Heart left ventricle (tissue), 16 donors: ENCODE measurements around the gene SNX20. TPM values are rescaled to one million over a fixed set of nuclear protein-coding genes. Genes with fewer than 3 reads are reported as not detected.

Experiments
- ATAC-seq, 4 donors: fragments of 200-7000 bp; cut with Tn5 transposase; one replicate each; pipeline ENCODE4 v1.9.1; 2020 to 2022; ENCODE audit warnings: moderate library complexity in 4 of 4, mild to moderate bottlenecking in 3 of 4, moderate number of reproducible peaks in 1 of 4
- DNase-seq, 5 donors: peaks; one replicate each; pipeline ENCODE4 v3.0.0-alpha.2; 2020
- H3K27ac ChIP-seq, 12 donors: fragments of 200-600 bp; sonication (generic) in 4 of 12; one replicate each; pipeline versions ENCODE4 v1.5.0 to v1.8.0; 2016 to 2022; ENCODE audit warnings: mild to moderate bottlenecking in 2 of 12
- H3K27me3 ChIP-seq, 9 donors: fragments of 200-600 bp; sonication (generic) in 2 of 9; one replicate each; pipeline versions ENCODE4 v1.5.1 to v1.8.0; 2016 to 2022; ENCODE audit warnings: mild to moderate bottlenecking in 3 of 9
- H3K36me3 ChIP-seq, 9 donors: fragments of 200-600 bp; sonication (generic) in 2 of 9; one replicate each; pipeline versions ENCODE4 v1.5.0 to v1.8.0; 2018 to 2022; ENCODE audit warnings: mild to moderate bottlenecking in 2 of 9
- H3K4me1 ChIP-seq, 12 donors: fragments of 200-600 bp; sonication (generic) in 4 of 12; one replicate each; pipeline versions ENCODE4 v1.5.0 to v1.8.0; 2016 to 2022; ENCODE audit warnings: mild to moderate bottlenecking in 3 of 12
- H3K4me3 ChIP-seq, 12 donors: fragments of 200-600 bp; sonication (generic) in 4 of 12; one replicate each; pipeline versions ENCODE4 v1.5.0 to v1.8.0; 2017 to 2022; ENCODE audit warnings: mild to moderate bottlenecking in 9 of 12, moderate library complexity in 4 of 12
- H3K9me3 ChIP-seq, 12 donors: fragments of 200-600 bp; sonication (generic) in 4 of 12; one replicate each; pipeline versions ENCODE4 v1.5.0 to v1.8.0; 2016 to 2022; ENCODE audit warnings: mild to moderate bottlenecking in 1 of 12
- POLR2A ChIP-seq, 2 donors: fragments of 450-650 bp; IDR thresholded peaks; one replicate each; pipeline ENCODE4 v1.6.1; 2017; ENCODE audit warnings: antibody characterized with exemption in 2 of 2, mild to moderate bottlenecking in 2 of 2, moderate library complexity in 2 of 2
- WGBS, 4 donors: extraction: QIAGEN DNeasy Blood & Tissue Kit in 2 of 4; methylation state at CpG; one replicate each; pipeline versions ENCODE4 v1.1.5 to v1.1.7; 2013 to 2018; 5-methylcytosine and 5-hydroxymethylcytosine counted together
- intact Hi-C, 10 donors: fragments of 100-400 bp; cut with DNase I; formaldehyde crosslinking; loops; one replicate each; pipeline versions ENCODE4 v1.11.1 to v1.14.2; 2022
- polyA plus RNA-seq, 2 donors: library from polyadenylated mRNA; stranded (reverse); fragments of 200-250 nt; gene quantifications; one replicate each; pipeline ENCODE4 v1.2.3, GENCODE V29; 2013
- total RNA-seq, 9 donors: library from RNA; depleted of rRNA in 2 of 9; stranded (reverse); fragments of >200 nt in 2 of 9; fragmentation: NEBNext Ultra II Directional in 3 of 9; extraction: Animal tissue kit (Norgen Biotek cat#: 25700) in 3 of 9; gene quantifications; one replicate each; pipeline versions ENCODE4 v1.1.0 to v1.2.4, GENCODE V29; 2016 to 2023
- TF ChIP-seq, protein P1 (sequence below), 12 donors: fragments of 200-600 bp; sonication (generic) in 4 of 12; IDR thresholded peaks; one replicate each; pipeline versions ENCODE4 v1.5.0 to v1.8.0; 2018 to 2022; ENCODE audit warnings: antibody characterized with exemption in 12 of 12, mild to moderate bottlenecking in 5 of 12
- donor health status: ischemic (EF 13 %, LVEDD 7.1; RV severe dilation, severe dysfunction).
- donor health status: healthy with polysubstance abuse.
- donor health status: DM: no; HTN: yes; CAD: no.
- donor health status: DM: no; HTN: no; CAD: no.
- donor health status: ischemic (EF 25% LVEDD 6.9; RV normal size, moderate dysfunction).
- donor health status: ischemic (EF 25% LVEDD 5.7; RV mildly dilated, moderate dysfunction).
- donor health status: healthy.
- donor health status: DM: yes; HTN: yes; CAD: no.
- donor health status: ischemic (EF 35%, LVEDD 5.7; RV mildly dilated, moderate dysfunction).
- donor health status: nonischemic (EF 11% LVEDD 7.7; RV severe dilation, severe dysfunction).
- donor health status: DM: yes; HTN: yes; CAD: no.
- donor health status: PGD.
- donor health status: ischemic (EF 29% LVEDD 5.4; RV normal size, mild dysfunction).
- donor health status: nonischemic (EF 23%, LVEDD 6.1; RV moderate dilation, normal function).

SNX20 gene
- total and polyA plus RNA-seq, 11 donors = 0.27 to 11.9 (median 0.64) TPM

DNA sequence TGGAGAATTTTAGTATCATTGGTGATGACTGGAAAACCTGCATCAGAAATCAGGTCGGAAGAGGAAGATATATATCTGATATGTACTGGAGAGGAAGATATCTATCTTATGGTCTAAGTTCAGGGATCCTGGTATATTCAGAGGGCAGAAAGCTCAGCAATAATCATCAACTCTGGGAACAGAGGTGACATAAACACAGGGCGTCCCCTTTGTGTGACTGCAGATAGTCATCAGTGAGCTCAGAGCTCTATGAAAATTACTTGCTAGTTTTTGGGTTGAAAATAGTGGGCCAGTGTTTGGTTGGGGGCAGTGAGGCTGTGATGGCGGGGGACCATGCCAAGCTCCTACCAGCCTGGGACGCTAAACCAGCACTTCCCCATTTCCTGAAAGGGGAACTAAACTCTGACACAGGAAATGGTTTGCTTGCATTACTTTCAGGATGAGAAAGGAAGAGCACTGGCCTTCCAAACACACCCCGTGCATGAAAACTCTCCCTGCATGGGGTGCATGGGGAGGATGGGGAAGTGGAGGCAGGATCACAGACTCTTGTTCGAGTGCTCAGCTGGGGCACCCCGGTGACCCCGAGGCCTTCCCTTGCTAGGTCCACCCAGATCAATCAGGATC, 28.1 kb upstream of the SNX20 start:
- TF ChIP-seq, protein P1, sequence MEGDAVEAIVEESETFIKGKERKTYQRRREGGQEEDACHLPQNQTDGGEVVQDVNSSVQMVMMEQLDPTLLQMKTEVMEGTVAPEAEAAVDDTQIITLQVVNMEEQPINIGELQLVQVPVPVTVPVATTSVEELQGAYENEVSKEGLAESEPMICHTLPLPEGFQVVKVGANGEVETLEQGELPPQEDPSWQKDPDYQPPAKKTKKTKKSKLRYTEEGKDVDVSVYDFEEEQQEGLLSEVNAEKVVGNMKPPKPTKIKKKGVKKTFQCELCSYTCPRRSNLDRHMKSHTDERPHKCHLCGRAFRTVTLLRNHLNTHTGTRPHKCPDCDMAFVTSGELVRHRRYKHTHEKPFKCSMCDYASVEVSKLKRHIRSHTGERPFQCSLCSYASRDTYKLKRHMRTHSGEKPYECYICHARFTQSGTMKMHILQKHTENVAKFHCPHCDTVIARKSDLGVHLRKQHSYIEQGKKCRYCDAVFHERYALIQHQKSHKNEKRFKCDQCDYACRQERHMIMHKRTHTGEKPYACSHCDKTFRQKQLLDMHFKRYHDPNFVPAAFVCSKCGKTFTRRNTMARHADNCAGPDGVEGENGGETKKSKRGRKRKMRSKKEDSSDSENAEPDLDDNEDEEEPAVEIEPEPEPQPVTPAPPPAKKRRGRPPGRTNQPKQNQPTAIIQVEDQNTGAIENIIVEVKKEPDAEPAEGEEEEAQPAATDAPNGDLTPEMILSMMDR (IDR thresholded peaks at IDR 0.05) = no peak
- TF ChIP-seq POLR2A (IDR thresholded peaks at IDR 0.05) = no peak
- H3K9me3 ChIP-seq = peaks cover 0 to 14% (median 8%) of the 10 kb centered on the region in 12 donors
- DNase-seq (peak in 1 of 5 donors; percentile 38), ATAC-seq (peak in 3 of 4 donors; percentile 26 to 42 (median 28))
- peaks cover 0 to 33% (median 0%) of the 10 kb centered on the region in 9 donors for H3K36me3 ChIP-seq
- H3K27me3 ChIP-seq = no peaks in the 10 kb centered on the region
- peak overlapping the region in 1 of 12 donors; percentile 85 for H3K27ac ChIP-seq
- intact Hi-C loops = no loop called here
- WGBS, 4 donors = 68 to 70% (median 69%) methylated on average over 8 of the region's 8 CpGs
- H3K4me1 ChIP-seq = peaks cover 0 to 72% (median 5%) of the 10 kb centered on the region in 12 donors
- H3K4me3 ChIP-seq = no peak overlapping the region

DNA sequence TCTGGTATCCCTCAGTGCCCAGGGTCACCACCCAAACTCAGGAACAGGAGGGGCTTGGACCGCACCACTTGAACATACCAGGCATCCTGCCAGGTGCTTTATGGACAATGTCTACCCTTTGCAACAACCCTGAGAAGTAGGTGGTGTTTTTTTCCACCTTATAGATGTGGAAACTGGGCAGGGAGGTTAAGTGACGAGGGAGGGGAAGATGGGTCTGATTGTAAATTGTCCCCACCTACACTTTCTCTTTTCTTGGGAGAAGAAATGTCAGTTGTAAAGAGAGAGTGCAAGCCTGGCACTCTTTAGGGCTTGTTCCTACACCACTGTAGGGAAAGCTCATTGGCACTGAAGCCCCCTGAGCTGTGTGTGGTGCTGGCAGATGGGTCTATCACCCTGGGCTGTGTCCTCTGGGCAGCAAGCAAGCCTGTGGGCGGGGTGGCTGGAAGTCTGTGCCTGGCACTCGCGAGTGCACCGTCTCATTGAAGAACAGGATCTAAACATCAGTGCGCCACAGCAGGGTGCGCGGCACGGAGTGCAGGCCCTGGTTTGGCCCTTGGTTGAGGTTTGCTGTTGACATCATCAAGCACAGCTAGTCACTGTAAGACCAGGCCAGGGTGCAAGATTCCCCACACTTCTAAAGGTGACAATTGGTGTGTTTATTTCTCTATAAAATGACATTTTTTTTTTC, 27.4 kb upstream of the SNX20 start:
- 80 to 86% (median 85%) methylated on average over 10 of the region's 10 CpGs for WGBS, 4 donors
- DNase-seq (peak in 1 of 5 donors; percentile 43), ATAC-seq (peak in 1 of 4 donors; percentile 21)
- Histone ChIP-seq H3K27ac (peak overlapping the region in 1 of 12 donors; percentile 85), H3K9me3 (peaks cover 0 to 20% (median 13%) of the 10 kb centered on the region in 12 donors), H3K4me3 (no peak overlapping the region), H3K36me3 (peaks cover 0 to 33% (median 0%) of the 10 kb centered on the region in 9 donors), H3K27me3 (no peaks in the 10 kb centered on the region), H3K4me1 (peaks cover 0 to 65% (median 5%) of the 10 kb centered on the region in 12 donors)
- no peak for TF ChIP-seq POLR2A (IDR thresholded peaks at IDR 0.05)
- TF ChIP-seq, protein P1 (IDR thresholded peaks at IDR 0.05) = no peak
- intact Hi-C loops = no loop called here

DNA sequence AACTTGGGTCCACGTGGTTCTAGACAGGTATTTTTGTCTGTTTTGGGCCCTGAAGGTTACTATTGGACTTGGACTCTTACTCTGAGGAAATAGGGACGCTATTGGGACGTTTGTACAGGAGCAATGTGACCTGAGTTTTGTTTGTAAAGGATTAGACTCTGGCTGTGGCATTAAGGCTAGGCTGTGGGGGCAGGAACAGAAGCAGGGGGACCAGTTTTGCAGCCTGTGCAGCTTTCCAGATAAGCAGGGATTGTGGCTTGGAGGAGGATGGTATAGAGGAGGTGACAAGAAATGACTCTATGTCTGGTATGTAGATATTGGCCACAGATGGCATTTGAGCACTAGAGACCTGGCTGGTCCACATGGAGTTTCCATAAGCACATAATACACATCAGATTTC, 25.1 kb upstream of the SNX20 start:
- H3K27me3 ChIP-seq = no peaks in the 10 kb centered on the region
- intact Hi-C loops = no loop called here
- 62 to 77% (median 68%) methylated on average over 3 of the region's 3 CpGs for WGBS, 4 donors
- peaks cover 0 to 21% (median 13%) of the 10 kb centered on the region in 12 donors for H3K9me3 ChIP-seq
- ATAC-seq (no peak), DNase-seq (no peak)
- peaks cover 0 to 27% (median 0%) of the 10 kb centered on the region in 9 donors for H3K36me3 ChIP-seq
- H3K27ac ChIP-seq = no peak overlapping the region
- H3K4me3 ChIP-seq = no peak overlapping the region
- TF ChIP-seq, protein P1 (IDR thresholded peaks at IDR 0.05) = no peak
- no peak for TF ChIP-seq POLR2A (IDR thresholded peaks at IDR 0.05)
- peaks cover 0 to 46% (median under 1%) of the 10 kb centered on the region in 12 donors for H3K4me1 ChIP-seq

DNA sequence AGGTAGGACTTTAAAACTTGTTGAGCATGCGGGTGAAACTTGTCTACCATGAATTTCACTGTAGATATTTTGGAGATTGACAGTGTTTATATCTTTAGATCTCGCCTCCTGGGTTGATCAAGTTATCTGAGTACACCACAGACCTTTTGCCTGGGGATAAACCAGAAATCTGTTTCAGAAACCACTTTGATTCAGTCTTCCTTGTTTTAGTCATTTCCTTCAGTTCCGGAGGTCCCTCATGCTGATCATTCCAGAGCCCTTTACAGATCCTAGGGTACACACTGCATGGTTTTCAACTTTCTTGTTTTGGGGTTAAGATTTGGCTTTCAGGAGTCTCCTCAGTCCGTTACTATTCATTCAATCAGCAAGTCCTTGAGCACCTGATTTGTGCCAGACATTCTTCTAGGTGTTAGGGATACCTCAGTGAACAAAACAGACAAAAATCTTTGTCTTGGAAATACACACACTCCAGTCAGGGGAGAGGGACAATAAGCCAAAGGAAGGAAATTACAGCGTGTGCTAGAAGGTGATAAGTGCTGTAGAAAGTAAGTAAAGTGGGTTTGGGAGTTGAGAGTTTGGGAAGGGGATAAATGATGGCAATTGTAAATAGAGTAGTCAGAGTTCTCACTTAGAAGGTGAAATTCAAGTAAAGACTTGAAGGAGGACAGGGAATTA, 24.5 kb upstream of the SNX20 start:
- TF ChIP-seq, protein P1 (IDR thresholded peaks at IDR 0.05) = no peak
- no peak for TF ChIP-seq POLR2A (IDR thresholded peaks at IDR 0.05)
- intact Hi-C loops = no loop called here
- DNase-seq (no peak), ATAC-seq (no peak)
- Histone ChIP-seq H3K4me3 (no peak overlapping the region), H3K27me3 (no peaks in the 10 kb centered on the region), H3K36me3 (peaks cover 0 to 26% (median 0%) of the 10 kb centered on the region in 9 donors), H3K9me3 (peaks cover 0 to 21% (median 13%) of the 10 kb centered on the region in 12 donors), H3K27ac (no peak overlapping the region), H3K4me1 (peaks cover 0 to 43% (median 0%) of the 10 kb centered on the region in 12 donors)
- WGBS, 4 donors = 59 to 74% (median 68%) methylated on average over 5 of the region's 5 CpGs
